Stimulated activated naive CD4-positive, alpha-beta T cell treated with Interleukin-2 at 50 U/mL for 16 hours (primary cell): ENCODE measurements around the gene GGCT.
"Not testable (repeated sequence)": the region's sequence is repeated elsewhere in the genome, so short reads cannot be mapped to it uniquely, and the experiment has no call there.

Experiments used
- DNase-seq: peaks from one replicate; lab custom pipeline; 2025; lab: John Stamatoyannopoulos, UW

The GGCT gene

DNA sequence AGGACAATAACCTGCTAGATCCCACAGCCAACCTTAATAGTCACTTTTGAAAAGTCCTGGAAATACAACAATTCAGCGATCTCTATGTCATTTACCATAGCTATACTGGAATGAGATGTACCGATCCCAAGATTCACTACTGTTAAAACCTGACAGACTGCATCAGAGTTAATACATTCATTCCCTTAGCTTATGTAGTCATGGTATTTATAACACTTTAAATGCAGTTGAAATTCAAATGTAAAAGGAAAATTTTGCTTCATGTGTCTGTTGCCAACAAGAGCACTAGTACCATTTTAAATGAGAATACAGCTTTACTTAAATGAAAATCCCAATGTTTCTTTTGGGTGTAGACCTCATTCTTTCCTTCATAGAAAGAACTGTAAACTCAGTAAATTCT, 11.1 kb upstream of the GGCT start:
- DNase-seq, result no peak

DNA sequence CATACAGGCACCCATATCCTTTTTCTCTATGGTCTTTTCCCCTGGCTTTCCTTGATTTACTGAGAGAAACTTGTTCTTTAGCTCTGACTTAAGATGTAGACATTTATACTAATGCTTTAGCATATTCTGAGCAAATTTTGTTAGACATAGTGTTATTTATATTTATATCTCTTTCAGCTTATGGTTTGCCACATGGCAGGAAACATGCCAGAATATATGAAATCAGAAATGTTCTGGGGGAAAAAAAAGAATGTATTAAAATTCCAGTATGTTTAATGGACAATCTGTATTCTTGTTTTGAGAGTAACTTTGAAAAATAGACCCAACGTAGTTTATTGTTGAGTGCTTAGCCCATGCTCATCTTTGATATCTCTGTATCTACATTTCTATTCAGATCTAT, 10.1 kb upstream of the GGCT start:
- DNase-seq, result no peak

DNA sequence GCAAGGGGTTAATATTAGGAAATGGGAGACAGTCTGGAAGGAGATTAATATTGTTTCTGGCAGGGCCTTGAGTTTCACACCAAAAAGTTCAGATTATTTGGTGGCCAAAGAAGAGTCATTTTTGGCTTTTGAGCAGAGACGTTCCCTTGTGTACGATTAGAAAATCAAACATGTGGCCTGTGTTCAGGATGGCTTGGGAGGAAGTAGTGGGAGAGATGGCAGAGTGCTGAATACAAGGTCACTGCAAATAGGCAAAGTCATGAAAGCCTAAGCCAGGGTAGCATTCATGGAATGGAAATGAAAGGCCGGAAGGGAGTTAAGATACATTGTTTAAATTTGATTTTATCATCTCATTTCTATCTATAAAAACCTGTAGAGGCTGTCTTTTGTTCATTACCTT, 9.5 kb upstream of the GGCT start:
- no peak for DNase-seq

DNA sequence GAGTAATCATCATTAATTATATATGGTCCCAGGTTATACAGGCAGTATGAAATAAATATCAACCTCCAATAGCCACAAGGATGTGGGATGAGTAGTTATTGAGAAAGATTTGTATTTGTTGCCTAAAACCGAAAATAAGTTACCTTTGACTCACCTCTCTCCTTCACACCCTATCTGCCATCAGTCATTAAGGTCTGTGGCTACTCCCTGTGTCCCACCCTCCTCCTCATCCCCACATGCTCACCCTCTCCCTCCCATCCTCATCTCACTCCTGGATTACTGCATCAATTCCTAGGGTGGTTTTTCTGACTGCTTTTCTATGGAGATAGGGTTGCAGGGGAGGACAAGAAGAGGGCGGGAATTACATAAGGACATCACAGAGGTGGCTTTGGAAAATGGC, 9.1 kb upstream of the GGCT start:
- no peak for DNase-seq

DNA sequence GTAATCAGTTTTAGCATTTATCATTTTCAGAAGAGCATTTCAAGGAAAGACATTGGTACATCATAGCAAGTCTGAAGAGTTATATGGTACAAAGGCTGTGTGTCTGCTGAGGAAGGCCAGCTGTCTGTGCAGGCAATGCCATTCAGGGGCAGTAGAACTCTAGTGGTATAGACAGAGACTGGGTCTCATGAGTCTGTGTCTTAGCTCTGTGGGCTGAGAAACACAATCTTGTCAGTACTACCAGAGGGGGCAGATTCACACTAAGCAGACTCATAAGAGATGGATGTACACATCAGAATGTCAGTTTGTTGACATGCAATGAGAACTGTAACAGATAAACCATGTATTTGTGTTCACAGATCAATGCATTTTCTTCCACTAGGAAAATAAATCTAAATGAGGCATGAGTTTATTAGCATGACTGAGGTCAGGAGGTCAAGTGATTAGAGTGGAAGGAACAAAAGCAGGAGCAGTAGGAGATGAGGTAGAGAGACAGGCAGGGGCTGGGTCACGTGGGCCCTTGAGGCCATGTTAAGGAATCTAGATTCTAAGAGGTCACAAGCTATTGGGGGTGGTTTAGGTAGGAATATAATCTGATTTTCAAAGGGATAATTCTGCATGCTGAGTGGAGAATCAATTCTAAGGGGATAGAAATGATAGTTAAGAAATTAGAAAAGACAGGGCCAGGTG, 7.5 kb upstream of the GGCT start:
- no peak for DNase-seq

DNA sequence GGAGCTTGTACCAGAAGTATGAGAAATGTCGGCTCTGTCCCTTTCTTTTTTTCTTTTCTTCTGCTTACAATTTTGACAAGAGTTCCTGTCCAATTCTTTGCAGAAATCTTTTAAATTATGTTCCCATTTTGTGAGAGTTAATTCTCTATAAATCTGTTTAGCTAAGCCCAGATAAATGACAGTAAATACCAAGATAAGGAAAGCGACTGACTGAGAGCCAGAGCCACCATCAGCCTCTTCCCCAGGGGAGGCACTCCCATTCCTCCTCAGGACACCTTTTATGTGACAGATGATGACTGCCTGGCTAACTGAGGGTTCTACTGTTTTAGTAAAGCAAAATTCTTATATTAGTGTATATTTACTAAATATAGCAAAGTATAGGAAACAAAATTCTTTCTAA, 6.9 kb upstream of the GGCT start:
- no peak for DNase-seq

DNA sequence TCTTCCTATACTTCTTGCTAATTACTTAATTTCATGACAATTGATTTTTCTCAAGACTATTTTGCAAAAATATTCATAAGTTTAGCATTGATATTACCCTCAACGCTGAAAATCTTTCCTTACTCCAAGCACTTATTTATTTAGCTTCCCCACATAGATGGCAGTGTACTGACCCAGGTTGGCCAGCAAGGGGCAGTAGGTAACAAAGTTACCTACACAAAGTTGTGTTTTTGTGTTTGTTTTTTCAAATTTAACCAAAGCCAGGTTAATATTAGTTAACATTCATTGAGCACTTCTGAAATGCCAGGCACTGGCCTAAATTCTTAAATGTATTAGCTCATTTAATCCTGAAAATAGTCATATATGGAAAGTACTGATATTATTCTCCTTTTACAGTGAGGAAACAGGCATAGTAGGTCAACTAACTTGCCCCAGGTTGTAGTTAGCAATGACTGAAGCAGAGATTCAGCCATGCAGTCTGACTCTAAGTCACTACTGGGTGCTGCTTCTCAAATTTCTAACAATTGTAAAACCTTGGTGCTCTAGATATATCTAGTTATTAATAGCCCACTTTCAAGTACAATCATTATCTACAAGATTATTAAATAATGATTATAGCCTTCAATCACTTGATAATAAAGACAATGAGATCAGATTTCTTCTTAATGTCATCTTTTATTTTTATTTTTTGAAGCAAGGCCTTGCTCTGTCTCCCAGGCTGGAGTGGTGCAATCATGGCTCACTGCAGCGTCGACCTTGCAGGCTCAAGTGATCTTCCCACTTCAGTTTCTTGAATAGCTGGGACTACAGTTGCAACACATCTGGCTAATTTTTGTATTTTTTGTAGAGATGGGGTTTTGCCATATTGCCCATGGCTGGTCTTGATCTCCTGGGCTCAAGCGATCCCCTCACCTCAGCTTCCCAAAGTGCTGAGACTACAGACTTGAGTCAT, 5.8 kb upstream of the GGCT start:
- peak; percentile 3 for DNase-seq

DNA sequence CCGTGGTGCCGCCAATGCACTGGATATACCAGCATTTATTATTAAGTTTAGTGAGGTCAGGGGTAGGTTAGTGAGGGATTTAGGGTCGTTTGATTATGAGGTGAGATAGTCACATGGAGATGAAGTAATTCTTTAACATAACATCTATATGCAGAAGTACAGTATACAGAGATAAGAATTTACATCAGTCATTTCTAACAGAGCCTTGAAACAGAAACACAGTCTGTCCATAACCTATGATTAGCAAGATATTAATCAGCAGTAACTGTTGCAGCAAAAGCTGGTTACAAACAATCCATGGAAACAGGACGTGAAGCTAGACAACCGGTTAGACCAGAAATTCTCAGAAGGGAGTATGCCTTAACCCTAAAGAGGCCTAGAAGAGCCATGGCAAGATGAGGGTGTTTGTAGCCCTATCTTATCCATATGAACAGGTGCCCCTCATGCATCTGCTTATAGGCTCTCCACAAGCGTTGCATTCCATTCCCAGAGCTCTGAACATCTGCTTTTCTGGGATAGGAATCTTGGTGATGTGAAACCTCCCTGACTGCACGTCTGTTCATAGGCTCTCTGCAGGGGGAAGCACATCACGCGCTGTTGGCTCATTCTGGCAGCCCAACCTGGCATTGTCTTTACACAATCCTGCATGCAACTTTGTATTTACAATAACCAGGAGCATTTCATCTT, 4.7 kb upstream of the GGCT start:
- DNase-seq, result not testable (repeated sequence)

DNA sequence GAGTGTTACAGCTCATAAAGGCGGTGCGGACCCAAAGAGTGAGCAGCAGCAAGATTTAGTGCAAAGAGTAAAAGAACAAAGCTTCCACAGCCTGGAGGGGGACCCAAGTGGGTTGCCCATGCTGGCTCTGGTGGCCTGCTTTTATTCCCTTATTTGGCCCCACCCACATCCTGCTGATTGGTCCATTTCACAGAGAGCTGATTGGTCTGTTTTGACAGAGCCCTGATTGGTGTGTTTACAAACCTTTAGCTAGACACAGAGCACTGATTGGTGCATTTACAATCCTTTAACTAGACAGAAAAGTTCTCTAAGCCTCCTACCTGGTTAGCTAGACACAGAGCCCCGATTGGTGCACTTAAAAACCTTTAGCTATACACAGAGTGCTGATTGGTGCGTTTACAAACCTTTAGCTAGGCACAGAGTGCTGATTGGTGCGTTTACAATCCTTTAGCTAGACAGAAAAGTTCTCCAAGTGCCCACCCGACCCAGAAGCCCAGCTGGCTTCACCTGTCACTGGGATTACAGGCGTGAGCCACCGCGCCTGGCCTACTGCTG, 2.8 kb upstream of the GGCT start:
- DNase-seq, result not testable (repeated sequence)

DNA sequence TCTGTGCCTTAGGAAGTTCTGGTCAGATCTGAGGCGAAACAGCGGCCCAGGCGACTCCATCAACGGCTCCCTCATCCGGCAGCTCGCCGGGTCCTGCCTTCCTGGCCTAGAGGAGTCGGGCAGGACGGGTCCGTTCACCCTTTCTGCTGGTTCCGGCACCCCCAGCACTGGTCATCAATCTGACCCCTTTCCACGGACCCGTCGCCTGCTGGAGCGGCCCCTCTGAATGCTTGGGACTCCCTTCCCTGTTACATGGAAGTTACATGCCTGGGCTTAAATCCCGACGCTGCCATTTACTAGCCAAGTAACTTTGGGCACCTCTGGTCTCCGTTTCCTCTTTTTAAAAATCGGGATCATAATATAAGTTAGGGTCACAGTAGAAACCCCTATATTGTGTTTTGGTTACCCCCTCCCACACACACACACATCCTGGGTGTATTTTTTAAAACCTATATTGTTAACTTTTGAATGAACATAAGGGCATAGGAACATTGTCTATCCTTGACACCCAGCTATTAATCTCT, 607 bp upstream of the GGCT start:
- no peak for DNase-seq

DNA sequence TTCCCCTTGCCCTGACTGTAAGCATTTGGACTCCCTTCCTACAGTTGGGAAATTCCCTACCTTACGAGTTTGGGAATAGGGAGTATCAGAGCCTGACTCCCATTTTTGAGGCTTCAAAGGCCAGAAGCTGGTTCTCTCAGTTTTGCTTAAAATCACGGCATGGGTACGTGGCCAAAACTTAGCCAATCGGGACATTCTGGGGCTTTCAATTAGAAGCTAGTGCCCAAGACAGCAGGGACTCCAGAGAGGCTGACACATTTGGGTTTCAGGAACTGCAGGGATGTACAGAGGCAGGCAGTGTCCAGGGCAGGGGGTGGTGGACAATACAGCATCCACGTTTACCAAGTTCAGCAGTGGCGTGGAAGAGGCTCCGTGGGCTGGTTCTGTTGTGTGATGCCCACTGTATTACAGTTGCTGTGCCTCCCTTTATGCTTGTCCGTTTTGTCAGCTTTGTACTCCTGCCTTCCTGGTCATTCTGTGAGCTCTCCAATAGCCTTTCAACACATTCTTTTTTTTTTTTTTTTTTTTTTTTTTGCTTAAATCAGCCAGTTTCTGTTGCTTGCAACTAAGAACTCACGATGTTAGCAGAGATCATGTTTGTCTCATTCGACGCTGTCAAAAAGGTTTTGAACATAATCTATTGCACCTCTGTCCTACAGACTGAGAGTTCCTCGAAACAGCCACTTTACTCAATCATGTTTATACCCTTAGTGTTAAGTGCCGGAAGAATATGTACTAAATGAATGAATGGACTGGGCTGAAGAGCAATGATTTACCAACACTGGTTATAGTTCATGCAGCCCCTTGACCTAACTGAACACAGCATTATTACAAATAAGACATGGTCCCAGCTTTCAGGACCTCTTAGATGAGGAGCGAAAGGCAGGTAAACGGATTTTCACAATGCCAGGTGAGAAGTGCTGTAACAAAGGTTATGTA, 1.1 kb downstream of the GGCT start:
- no peak for DNase-seq

DNA sequence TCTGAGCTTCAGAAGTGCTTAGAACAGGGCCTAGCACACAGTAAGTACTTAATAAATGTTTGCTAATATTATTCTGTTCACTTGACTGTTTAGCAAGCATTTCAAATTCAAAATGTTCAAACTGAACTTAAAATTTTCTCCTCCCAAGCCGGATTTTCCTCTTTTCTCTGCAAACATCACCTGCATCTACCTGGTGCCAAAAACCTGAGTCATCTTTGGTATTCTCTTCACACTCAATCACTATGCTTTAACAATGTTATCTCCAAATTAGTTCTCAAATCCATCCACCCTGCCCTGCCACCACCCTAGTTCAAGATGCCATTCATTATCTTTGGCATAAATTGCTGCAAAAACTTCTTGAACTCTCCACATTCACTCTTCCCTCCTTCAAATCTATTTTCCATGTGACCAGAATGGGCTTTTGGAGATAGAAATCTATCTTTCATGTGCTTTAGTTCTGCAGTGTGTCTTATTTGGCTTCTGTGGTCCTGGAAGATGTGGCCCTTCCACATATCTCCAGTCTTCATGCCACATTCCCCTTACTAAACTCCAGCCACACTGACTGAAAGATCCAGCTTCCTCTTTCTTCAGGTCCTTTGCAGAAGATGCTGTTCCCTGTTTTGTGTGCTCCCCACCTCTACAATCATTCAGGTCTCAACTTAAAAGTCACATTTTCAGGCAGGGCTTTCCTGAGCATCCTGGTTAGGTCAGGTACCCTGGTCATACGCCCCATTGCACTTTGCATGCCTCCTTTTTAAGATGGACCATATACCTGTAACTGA, 2.0 kb downstream of the GGCT start:
- DNase-seq, result no peak

DNA sequence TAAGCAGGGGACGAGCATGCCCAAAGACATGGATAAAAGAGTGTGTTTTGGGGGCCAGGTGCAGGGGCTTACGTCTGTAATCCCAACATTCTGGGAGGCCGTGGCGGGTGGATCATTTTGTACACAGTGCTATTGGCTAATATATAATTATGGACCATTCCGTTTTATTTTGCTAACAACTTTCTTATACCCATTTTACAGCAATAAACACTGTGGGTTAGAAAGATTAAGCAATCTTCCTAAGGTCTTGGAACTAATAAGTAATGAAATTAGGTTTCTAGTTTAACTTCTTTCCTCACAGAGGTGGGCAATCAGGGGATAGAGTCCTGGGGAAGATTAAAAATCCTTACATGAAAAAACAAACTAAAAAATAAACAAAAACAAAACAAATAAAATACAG, 3.4 kb downstream of the GGCT start:
- no peak for DNase-seq

DNA sequence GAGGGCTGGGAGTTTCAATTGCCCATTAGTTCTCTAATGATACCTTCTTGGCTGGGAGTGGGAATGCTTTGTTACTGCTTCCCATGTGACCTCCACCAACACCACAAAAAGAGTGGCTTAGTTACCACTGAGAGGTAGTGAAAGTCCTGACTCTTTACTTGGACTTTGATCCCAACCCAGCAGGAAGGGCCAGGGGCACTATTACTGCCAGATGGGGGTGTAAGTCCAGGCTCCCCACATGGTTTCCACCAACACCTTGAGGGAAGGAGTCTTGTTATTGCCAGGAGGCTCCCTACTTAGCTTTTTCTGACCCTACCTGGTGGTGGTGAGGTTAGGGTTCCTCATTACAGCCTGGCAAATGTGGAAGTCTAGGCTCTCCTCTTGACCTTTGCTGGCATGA, 11.4 kb downstream of the GGCT start:
- DNase-seq, result no peak

DNA sequence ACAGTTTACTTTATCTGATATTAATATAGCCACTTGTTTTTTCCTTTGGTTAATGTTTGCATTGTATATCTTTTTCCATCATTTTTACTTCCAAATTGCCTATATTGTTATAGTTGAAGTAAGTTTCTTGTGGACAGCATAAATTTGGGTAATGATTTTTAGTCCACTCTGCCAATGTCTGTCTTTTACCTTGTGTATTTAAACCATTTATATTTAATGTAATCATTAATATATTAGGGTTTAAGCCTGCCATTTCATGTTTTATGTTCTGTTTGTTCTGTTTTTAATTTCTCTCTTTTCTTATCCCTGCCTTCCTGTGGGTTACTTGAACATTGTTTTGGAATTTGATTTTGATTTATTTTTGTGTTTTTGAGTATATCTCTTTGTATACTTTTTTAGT, 13.2 kb downstream of the GGCT start:
- no peak for DNase-seq

DNA sequence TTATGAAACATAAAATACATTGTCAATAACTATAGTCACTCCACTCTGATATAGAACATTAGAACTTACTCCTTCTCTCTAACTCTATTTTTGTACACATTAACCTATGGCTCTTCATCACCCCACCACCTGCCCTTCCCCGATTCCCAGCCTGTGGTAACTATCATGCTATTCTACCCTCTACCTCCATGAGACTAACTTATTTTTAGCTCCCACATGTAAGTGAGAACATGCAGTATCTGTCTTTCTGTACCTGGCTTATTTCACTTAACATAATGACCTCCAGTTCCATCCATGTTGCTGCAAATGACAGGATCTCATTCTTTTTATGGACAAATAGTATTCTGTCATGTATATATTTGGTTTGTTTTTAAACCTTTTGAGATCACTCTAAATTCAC, 17.3 kb downstream of the GGCT start:
- DNase-seq, result no peak

DNA sequence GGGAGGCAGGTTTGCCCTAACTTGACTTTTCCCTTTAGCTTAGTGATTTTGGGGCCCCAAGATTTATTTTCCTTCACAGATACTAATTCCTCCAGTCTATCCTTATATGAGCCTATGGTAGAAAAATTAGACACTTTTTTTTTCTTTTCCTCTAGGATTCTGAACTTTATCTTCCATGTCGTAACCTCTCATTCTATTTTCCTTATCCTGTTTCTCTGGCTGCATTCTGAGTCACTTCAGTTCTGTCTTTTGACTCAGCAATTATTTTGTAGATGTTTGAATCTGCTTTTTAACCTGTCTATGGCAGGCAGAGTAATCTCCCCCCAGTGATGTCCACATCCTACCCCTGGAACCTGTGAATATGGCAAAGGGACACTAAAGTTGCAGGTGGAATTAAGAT, 19.0 kb downstream of the GGCT start:
- no peak for DNase-seq

DNA sequence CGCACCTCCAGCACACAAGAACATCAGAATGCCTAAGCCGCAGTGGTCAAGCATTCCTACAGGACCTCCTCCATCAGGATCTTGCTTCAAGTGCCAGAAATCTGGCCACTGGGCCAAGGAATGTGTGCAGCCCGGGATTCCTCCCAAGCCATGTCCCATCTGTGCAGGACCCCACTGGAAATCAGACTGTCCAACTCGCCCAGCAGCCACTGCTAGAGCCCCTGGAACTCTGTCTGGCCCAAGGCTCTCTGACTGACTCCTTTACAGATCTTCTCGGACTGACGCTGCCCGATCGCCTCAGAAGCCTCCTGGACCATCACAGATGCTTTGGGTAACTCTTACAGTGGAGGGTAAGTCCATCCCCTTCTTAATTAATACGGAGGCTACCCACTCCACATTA, 23.2 kb downstream of the GGCT start:
- DNase-seq, result not testable (repeated sequence)

DNA sequence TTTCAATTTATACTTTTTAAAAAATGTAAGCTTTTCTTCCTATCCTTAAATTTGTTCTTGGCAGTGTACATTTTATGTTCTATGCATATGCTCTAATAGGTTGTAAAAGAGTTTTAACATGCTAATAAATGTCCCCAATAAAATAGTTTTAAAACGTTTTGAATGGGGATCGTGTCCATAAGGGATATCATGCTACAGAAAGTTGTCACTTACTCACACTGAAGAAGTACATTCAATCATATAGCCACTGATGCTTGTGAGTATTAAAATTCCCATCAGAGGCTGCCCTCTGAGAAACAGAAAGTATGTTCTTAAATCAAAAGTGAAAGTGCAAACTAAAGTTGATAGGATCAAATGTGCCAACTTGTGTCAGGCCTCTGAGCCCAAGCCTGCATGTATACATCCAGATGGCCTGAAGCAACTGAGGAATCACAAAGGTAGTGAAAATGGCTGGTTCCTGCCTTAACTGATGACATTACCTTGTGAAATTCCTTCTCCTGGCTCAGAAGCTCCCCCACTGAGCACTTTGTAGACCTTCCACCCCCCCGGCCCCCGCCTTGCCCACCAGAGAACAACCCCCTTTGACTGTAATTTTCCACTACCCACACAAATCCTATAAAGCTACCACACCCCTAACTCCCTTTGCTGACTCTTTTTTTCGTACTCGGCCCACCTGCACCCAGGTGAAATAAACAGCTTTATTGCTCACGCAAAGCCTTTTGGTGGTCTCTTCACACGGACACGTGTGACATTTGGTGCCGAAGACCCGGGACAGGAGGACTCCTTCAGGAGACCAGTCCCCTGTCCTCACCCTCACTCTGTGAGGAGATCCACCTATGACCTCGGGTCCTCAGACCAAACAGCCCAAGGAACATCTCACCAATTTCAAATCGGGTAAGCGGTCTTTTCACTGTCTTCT, 25.2 kb downstream of the GGCT start:
- DNase-seq, result peak; percentile 6
